LNCaP clone FGC (cell line): ENCODE data around the gene PABPN1L.

Source experiments
- DNase-seq: peaks from one replicate; pipeline ENCODE4 v3.0.0-alpha.2; 2011; ENCODE audit warnings: low read depth
- H3K4me3 ChIP-seq: 2 replicates; pipeline ENCODE4 v1.5.1; 2011; ENCODE audit warnings: mild to moderate bottlenecking, low read depth, low read length, control low read depth
- TF ChIP-seq, protein P1 (sequence below): IDR thresholded peaks from 2 replicates; pipeline ENCODE4 v1.5.1; 2012; ENCODE audit warnings: mild to moderate bottlenecking; ENCODE audit not compliant: control insufficient read depth, insufficient read depth; ENCODE audit errors: extremely low read depth

The PABPN1L gene

DNA sequence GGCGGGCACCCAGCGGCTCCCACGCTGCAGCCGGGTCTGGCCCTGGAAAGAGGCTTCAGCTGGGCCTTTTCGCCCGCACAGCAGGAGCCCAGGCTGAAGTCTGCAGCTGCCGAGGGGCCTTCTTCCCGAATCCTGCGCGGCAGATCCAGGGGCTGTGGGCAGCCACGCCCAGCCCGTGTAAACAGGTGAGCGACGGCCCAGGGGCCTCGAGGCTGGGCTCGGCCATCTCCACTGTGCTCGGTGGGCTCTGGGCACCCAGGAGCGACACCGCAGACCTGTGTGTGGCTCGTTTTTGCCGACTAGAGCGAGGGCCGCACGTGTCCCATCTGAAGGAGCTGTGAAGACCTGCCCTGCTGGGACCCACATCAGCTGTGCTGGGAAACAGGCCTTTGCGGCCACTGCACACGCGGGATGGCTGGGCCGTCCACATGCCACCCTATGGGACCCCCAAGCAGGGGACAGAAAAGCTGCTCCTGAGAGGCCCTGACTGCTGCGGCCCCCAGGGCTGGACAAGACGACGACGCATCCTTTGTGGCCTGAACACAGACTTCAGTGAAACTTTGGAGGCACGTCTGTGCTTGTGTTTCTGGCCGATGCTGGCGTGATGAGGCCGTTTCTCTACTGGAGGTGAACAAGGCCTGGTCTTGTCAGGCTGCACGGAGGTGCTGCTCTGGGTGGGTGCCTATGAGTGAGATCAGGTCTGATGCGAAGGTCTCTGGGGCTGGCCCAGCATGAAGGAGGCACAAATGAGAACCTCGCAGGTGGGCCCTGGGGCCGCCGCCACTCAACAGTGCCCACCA, 49.5 kb downstream of the PABPN1L start:
- no peak overlapping the region for H3K4me3 ChIP-seq
- TF ChIP-seq, protein P1, sequence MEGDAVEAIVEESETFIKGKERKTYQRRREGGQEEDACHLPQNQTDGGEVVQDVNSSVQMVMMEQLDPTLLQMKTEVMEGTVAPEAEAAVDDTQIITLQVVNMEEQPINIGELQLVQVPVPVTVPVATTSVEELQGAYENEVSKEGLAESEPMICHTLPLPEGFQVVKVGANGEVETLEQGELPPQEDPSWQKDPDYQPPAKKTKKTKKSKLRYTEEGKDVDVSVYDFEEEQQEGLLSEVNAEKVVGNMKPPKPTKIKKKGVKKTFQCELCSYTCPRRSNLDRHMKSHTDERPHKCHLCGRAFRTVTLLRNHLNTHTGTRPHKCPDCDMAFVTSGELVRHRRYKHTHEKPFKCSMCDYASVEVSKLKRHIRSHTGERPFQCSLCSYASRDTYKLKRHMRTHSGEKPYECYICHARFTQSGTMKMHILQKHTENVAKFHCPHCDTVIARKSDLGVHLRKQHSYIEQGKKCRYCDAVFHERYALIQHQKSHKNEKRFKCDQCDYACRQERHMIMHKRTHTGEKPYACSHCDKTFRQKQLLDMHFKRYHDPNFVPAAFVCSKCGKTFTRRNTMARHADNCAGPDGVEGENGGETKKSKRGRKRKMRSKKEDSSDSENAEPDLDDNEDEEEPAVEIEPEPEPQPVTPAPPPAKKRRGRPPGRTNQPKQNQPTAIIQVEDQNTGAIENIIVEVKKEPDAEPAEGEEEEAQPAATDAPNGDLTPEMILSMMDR, result no peak
- DNase-seq, result no peak

DNA sequence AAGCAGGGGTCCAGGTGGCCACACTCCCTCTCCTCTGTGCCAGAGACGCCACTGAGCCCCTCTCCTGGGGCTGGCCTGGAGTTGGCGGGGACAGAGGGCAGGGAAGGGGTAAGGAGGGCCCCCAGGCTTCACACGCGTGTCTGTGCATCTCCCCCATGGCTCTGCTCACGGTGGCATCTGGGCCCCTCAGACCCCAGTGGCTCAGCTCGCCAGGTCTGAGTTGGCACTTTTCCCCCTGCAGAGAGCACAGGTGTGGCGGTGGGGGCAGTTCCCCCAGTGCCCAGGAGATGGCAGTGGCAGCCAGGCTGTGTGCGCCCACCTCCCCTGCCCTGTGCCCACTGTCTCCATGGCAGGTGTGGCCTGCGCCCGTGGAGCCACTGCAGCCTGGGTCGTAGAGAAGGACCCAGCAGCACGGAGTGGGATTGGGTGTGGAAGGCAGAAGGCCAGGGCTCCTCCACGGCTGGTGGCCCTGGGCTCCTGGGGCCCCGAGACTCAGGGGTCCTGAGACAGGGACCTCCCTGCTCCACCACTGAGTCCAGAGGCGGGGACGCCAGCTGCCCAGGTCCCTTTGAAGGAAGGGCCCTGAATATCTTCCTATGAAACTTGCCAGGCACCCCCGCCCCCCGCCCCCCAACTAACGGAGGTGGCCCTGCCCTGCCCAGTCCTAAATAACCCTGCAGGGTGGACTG, 50.4 kb downstream of the PABPN1L start:
- no peak for DNase-seq

DNA sequence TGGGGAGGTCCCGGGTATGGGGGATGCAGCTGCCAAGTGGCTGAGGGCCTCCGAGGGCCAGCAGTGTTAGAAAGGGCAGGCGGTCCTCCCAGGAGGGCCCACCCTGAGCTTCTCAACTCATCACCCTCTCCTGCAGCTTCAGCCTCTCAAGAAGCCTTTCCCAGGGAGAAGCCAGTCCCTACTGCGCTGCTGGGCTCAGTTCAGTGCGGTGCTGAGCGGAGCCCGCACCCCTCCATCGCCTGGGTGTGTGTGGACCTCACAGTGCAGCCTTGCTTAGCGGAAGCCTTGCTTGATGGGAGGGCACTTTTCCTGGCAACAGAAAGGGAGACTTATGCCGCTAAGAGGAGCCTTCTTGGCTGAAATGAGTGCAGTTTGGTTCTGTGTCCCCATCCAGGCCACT, 51.2 kb downstream of the PABPN1L start:
- DNase-seq, result no peak
- TF ChIP-seq, protein P1, result no peak
- H3K4me3 ChIP-seq, result no peak overlapping the region

More for the DNA sequence above, 50.4 kb downstream of the PABPN1L start:
- TF ChIP-seq, protein P1, result peak; percentile 78
- H3K4me3 ChIP-seq, result no peak overlapping the region

DNA sequence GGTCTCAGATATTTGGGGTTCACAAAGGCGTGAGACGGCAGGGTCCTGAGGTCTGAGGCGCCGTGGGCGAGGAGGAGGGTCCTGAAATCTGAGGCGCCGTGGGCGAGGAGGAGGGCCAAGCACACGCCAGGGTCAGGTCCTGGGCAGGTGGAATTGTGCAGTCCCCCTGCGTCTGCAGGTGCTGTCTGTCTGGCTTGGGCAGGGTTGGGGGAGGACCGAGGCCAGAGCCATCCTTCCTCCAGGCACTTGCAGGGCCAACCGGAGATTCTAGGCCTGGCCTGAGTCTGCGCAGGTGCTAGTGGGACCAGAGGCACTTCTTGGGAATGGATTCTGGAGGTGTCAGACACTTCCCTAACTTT, 52.3 kb downstream of the PABPN1L start:
- TF ChIP-seq, protein P1, result no peak
- no peak for DNase-seq
- H3K4me3 ChIP-seq, result no peak overlapping the region
